Transverse colon (tissue), 4 donors: ENCODE data around the gene CYP3A7. TPM values are rescaled to one million over a fixed set of nuclear protein-coding genes. Genes with fewer than 3 reads are reported as not detected.

ENCODE experiments used
- DNase-seq: peaks from one replicate; pipeline ENCODE4 v3.0.0-alpha.2; 2019
- H3K27ac ChIP-seq, 4 donors: fragments of 200-600 bp; sonication (generic); 2 replicates each; pipeline ENCODE4 v1.5.1; 2016 to 2018; ENCODE audit warnings: inconsistent platforms in 4 of 4
- H3K27me3 ChIP-seq: fragments of 200-600 bp; sonication (generic); 2 replicates; pipeline ENCODE4 v1.5.1; 2017; ENCODE audit warnings: inconsistent platforms
- H3K36me3 ChIP-seq, 4 donors: fragments of 200-600 bp; sonication (generic); 2 replicates each; pipeline ENCODE4 v1.5.1; 2017 to 2019; ENCODE audit warnings: inconsistent platforms in 4 of 4
- H3K4me1 ChIP-seq, 4 donors: fragments of 200-600 bp; sonication (generic); 2 replicates each; pipeline ENCODE4 v1.5.1; 2017 to 2020; ENCODE audit warnings: inconsistent platforms in 4 of 4
- H3K4me3 ChIP-seq, 4 donors: fragments of 200-600 bp; sonication (generic); 1 replicate in 1 of 4; 2 replicates in 3 of 4; pipeline versions ENCODE4 v1.5.1 to v1.6.1; 2017 to 2019; ENCODE audit warnings: inconsistent platforms in 4 of 4
- H3K9me3 ChIP-seq, 2 donors: fragments of 200-600 bp; sonication (generic); 2 replicates each; pipeline ENCODE4 v1.5.1; 2017 to 2019; ENCODE audit warnings: inconsistent platforms in 2 of 2
- CTCF ChIP-seq, 5 experiments: fragments of 200-600 bp in 3 of 5; fragments of 450-650 bp in 2 of 5; sonication (generic) in 3 of 5; IDR thresholded peaks; 1 replicate in 2 of 5; 2 replicates in 3 of 5; pipeline ENCODE4 v1.5.1; 2016 to 2017; ENCODE audit warnings: antibody characterized with exemption in 5 of 5, inconsistent platforms in 3 of 5, mild to moderate bottlenecking in 2 of 5, moderate library complexity in 1 of 5
- EP300 ChIP-seq: sonication (generic); formaldehyde crosslinking; IDR thresholded peaks from one replicate; pipeline ENCODE4 v1.6.1; 2017; ENCODE audit warnings: antibody characterized with exemption, low read depth
- POLR2A ChIP-seq: fragments of 450-650 bp; IDR thresholded peaks from one replicate; pipeline ENCODE4 v1.6.1; 2016; ENCODE audit warnings: antibody characterized with exemption, mild to moderate bottlenecking, moderate library complexity
- POLR2AphosphoS5 ChIP-seq, 3 donors: sonication (generic); formaldehyde crosslinking; IDR thresholded peaks; one replicate each; pipeline ENCODE4 v1.6.1; 2016; ENCODE audit warnings: antibody characterized with exemption in 3 of 3
- WGBS, 2 donors: methylation state at CpG; one replicate each; pipeline ENCODE4 v1.1.5; 2018; ENCODE audit warnings: low coverage in 1 of 2; 5-methylcytosine and 5-hydroxymethylcytosine counted together
- in situ Hi-C, 4 donors: fragments of 200-750 bp; cut with MboI; loops; one replicate each; pipeline versions ENCODE4 v1.15.0 to v1.15.1; 2017; ENCODE audit warnings: low sequenced_read_pairs in 3 of 4, low pct_ligation_motif_present in 1 of 4, low pct_unique_long_range_greater_than_20kb in 1 of 4
- intact Hi-C: fragments of 100-400 bp; cut with DNase I; formaldehyde crosslinking; loops from one replicate; pipeline ENCODE4 v1.15.1; 2023; ENCODE audit warnings: low total_unique reads
- total RNA-seq, 4 donors: library from RNA; depleted of rRNA; stranded (reverse); fragments of >200 nt; gene quantifications; one replicate each; pipeline ENCODE4 v1.1.0, GENCODE V29; 2016

The CYP3A7 gene
- total RNA-seq, 4 donors from 2014 or later: 0.95 to 3.0 (median 0.96) TPM; not detected in 1

- TF ChIP-seq CTCF (IDR thresholded peaks at IDR 0.05) (no peak), POLR2AphosphoS5 (IDR thresholded peaks at IDR 0.05) (peak in 2 of 3 donors; percentile 64 to 70), POLR2A (peak; percentile 41)
- in situ Hi-C loops: no loop called here
- DNase-seq: peak; percentile 43
- Histone ChIP-seq H3K36me3 (no peaks in the 10 kb centered on the region), H3K27ac (peak overlapping the region; percentile 21 to 59 (median 47)), H3K4me1 (peaks cover 3 to 14% (median 8%) of the 10 kb centered on the region in 4 donors), H3K27me3 (no peaks in the 10 kb centered on the region), H3K4me3 (no peak overlapping the region), H3K9me3 (no peaks in the 10 kb centered on the region)
- intact Hi-C loops: no loop called here
- 24 to 30% methylated on average over 3 to 4 of the region's 4 CpGs for whole genome bisulfite sequencing, 2 donors
Observed at GRCh38 chr7:99719996-99720769, 14.8 kb downstream of the CYP3A7 start.

GRCh38 chr7:99713995-99714570 lies 20.9 kb downstream of the CYP3A7 start:
- no peaks in the 10 kb centered on the region for H3K9me3 ChIP-seq
- in situ Hi-C loops: no loop called here
- intact Hi-C loops: no loop called here
- no peaks in the 10 kb centered on the region for H3K4me1 ChIP-seq
- no peaks in the 10 kb centered on the region for H3K36me3 ChIP-seq
- H3K27ac ChIP-seq: no peak overlapping the region
- no peak overlapping the region for H3K4me3 ChIP-seq
- WGBS, 2 donors: 82 to 89% methylated on average over 2 to 3 of the region's 3 CpGs
- DNase-seq: no peak
- no peaks in the 10 kb centered on the region for H3K27me3 ChIP-seq
- no peak for TF ChIP-seq POLR2A
- no peak for TF ChIP-seq CTCF (IDR thresholded peaks at IDR 0.05)
- TF ChIP-seq EP300: no peak
- no peak for TF ChIP-seq POLR2AphosphoS5 (IDR thresholded peaks at IDR 0.05)

GRCh38 chr7:99709838-99710578 lies 25.0 kb downstream of the CYP3A7 start:
- no peak overlapping the region for H3K4me3 ChIP-seq
- in situ Hi-C loops: no loop called here
- TF ChIP-seq EP300 (no peak), POLR2AphosphoS5 (IDR thresholded peaks at IDR 0.05) (no peak), CTCF (IDR thresholded peaks at IDR 0.05) (no peak), POLR2A (no peak)
- no peak for DNase-seq
- H3K4me1 ChIP-seq: no peaks in the 10 kb centered on the region
- intact Hi-C loops: no loop called here
- 60 to 86% methylated on average over 1 to 2 of the region's 2 CpGs for WGBS, 2 donors
- no peak overlapping the region for H3K27ac ChIP-seq
- H3K36me3 ChIP-seq: no peaks in the 10 kb centered on the region
- H3K27me3 ChIP-seq: no peaks in the 10 kb centered on the region
- H3K9me3 ChIP-seq: no peaks in the 10 kb centered on the region

- H3K4me3 ChIP-seq: no peak overlapping the region
- H3K27me3 ChIP-seq: no peaks in the 10 kb centered on the region
- no peak overlapping the region for H3K27ac ChIP-seq
- WGBS, 2 donors: 89 to 90% methylated on average over 2 of the region's 2 CpGs
- intact Hi-C loops (no loop called here), in situ Hi-C loops (no loop called here)
- DNase-seq: no peak
- no peak for TF ChIP-seq CTCF (IDR thresholded peaks at IDR 0.05)
- no peak for TF ChIP-seq EP300
- TF ChIP-seq POLR2A: no peak
- no peak for TF ChIP-seq POLR2AphosphoS5 (IDR thresholded peaks at IDR 0.05)
- no peaks in the 10 kb centered on the region for H3K36me3 ChIP-seq
- no peaks in the 10 kb centered on the region for H3K9me3 ChIP-seq
- H3K4me1 ChIP-seq: no peaks in the 10 kb centered on the region
Observed at GRCh38 chr7:99709260-99709659, 25.7 kb downstream of the CYP3A7 start.
